Renal cortex interstitium (tissue), 15 donors: Measurements from ENCODE around the gene TMF1. TPM values are rescaled to one million over a fixed set of nuclear protein-coding genes. Genes with fewer than 3 reads are reported as not detected.

Experiments used
- DNase-seq, 11 donors: peaks; one replicate each; pipeline ENCODE4 v3.0.0-alpha.2; 2013; ENCODE audit warnings: low read depth in 9 of 11, low spot score in 4 of 11; ENCODE audit errors: extremely low read depth in 1 of 11
- long read RNA-seq, 16 experiments: transcript quantifications; one replicate each; lab custom pipeline, GENCODE V29; 2026
- polyA plus RNA-seq, 3 donors: library from polyadenylated mRNA; unstranded; fragments of 120-200 nt; gene quantifications; one replicate each; pipeline ENCODE4 v1.2.1, GENCODE V29; 2013; ENCODE audit not compliant: insufficient read length in 3 of 3

Gene TMF1
- polyA plus RNA-seq: 10 to 100 TPM; 40.3 to 61.6 (median 46.2) TPM
- long read RNA-seq, donor 1, partial matches to known transcripts: 5 of 5 reads
- long read RNA-seq, donor 1, other reads (novel, unspliced or antisense): 0 of 5 reads
- long read RNA-seq, donor 2: 0 reads
- long read RNA-seq, donor 3, full-length matches to known transcripts: 1 of 11 reads
- long read RNA-seq, donor 3, partial matches to known transcripts: 10 of 11 reads
- long read RNA-seq, donor 3, other reads (novel, unspliced or antisense): 0 of 11 reads
- long read RNA-seq, donor 4, full-length matches to known transcripts: 1 of 1 reads
- long read RNA-seq, donor 4, partial matches to known transcripts: 0 of 1 reads
- long read RNA-seq, donor 4, other reads (novel, unspliced or antisense): 0 of 1 reads
- long read RNA-seq, donor 5: 0 reads
- long read RNA-seq, donor 6, partial matches to known transcripts: 18 of 18 reads
- long read RNA-seq, donor 6, other reads (novel, unspliced or antisense): 0 of 18 reads
- long read RNA-seq, donor 7, partial matches to known transcripts: 8 of 8 reads
- long read RNA-seq, donor 7, other reads (novel, unspliced or antisense): 0 of 8 reads
- long read RNA-seq, donor 8, partial matches to known transcripts: 47 of 48 reads
- long read RNA-seq, donor 8, other reads (novel, unspliced or antisense): 0 of 48 reads
- long read RNA-seq, donor 9, partial matches to known transcripts: 8 of 8 reads
- long read RNA-seq, donor 9, other reads (novel, unspliced or antisense): 0 of 8 reads
- long read RNA-seq, donor 10, full-length matches to known transcripts: 1 of 23 reads
- long read RNA-seq, donor 10, partial matches to known transcripts: 22 of 23 reads
- long read RNA-seq, donor 10, other reads (novel, unspliced or antisense): 0 of 23 reads
- long read RNA-seq, donor 11, full-length matches to known transcripts: 2 of 8 reads
- long read RNA-seq, donor 11, partial matches to known transcripts: 6 of 8 reads
- long read RNA-seq, donor 11, other reads (novel, unspliced or antisense): 0 of 8 reads
- long read RNA-seq, donor 12: 0 reads
- long read RNA-seq, donor 13, partial matches to known transcripts: 21 of 21 reads
- long read RNA-seq, donor 13, other reads (novel, unspliced or antisense): 0 of 21 reads
- long read RNA-seq, donor 14, full-length matches to known transcripts: 3 of 11 reads
- long read RNA-seq, donor 14, partial matches to known transcripts: 8 of 11 reads
- long read RNA-seq, donor 14, other reads (novel, unspliced or antisense): 0 of 11 reads
- long read RNA-seq, donor 15, full-length matches to known transcripts: 2 of 12 reads
- long read RNA-seq, donor 15, partial matches to known transcripts: 10 of 12 reads
- long read RNA-seq, donor 15, other reads (novel, unspliced or antisense): 0 of 12 reads
- long read RNA-seq, donor 16, full-length matches to known transcripts: 2 of 41 reads
- long read RNA-seq, donor 16, partial matches to known transcripts: 39 of 41 reads
- long read RNA-seq, donor 16, other reads (novel, unspliced or antisense): 0 of 41 reads

- DNase-seq: peak; percentile 98 to 99 (median 98)
Observed at GRCh38 chr3:69051756-69052471, at the start of gene TMF1. TSS of gene TMF1 (minus strand) at chr3:69052333. CDS start at chr3:69052086, 247 bp downstream.

- no peak for DNase-seq
Observed at GRCh38 chr3:69099576-69099975, 47.4 kb upstream of the TMF1 start.

GRCh38 chr3:69097407-69098086 is 45.4 kb upstream of the TMF1 start:
- DNase-seq: no peak

- no peak for DNase-seq
Observed at GRCh38 chr3:69096299-69096698, 44.2 kb upstream of the TMF1 start.

- no peak for DNase-seq
Observed at GRCh38 chr3:69095636-69096035, 43.5 kb upstream of the TMF1 start.

GRCh38 chr3:69094467-69095205 is 42.5 kb upstream of the TMF1 start:
- no peak for DNase-seq

- DNase-seq: no peak
Observed at GRCh38 chr3:69092030-69092516, 39.9 kb upstream of the TMF1 start.

GRCh38 chr3:69091389-69092029 is 39.4 kb upstream of the TMF1 start:
- no peak for DNase-seq

- no peak for DNase-seq
Observed at GRCh38 chr3:69090021-69090420, 37.9 kb upstream of the TMF1 start.

- no peak for DNase-seq
Observed at GRCh38 chr3:69088063-69088462, 35.9 kb upstream of the TMF1 start.

GRCh38 chr3:69087030-69087791 is 35.1 kb upstream of the TMF1 start:
- DNase-seq: no peak

GRCh38 chr3:69085833-69086722 is 33.9 kb upstream of the TMF1 start:
- DNase-seq: peak in 1 of 11 donors; percentile 29

GRCh38 chr3:69085168-69085832 is 33.2 kb upstream of the TMF1 start:
- no peak for DNase-seq
